Measurements from ENCODE around the gene ACTN1. TPM values are rescaled to one million over a fixed set of nuclear protein-coding genes. Genes with fewer than 3 reads are reported as not detected.

Gene ACTN1
- total RNA-seq, 1 experiment from 2014 or later: 148 TPM

GRCh38 chr14:68970038-68970612, 9.0 kb downstream of the ACTN1 start:
- Histone ChIP-seq H3K4me3 (ENCODE audit: low read depth, low read length, poor library complexity, severe bottlenecking) (no peak overlapping the region), H3K27ac (ENCODE audit: low read depth, low read length, poor library complexity, severe bottlenecking) (peak overlapping the region; percentile 58), H3K9me3 (ENCODE audit: low read depth, low read length, poor library complexity, severe bottlenecking) (no peaks in the 10 kb centered on the region), H3K4me1 (ENCODE audit: insufficient read depth, low read length, poor library complexity, severe bottlenecking) (peaks cover 18% of the 10 kb centered on the region), H3K36me3 (ENCODE audit: insufficient read depth, low read length, poor library complexity, severe bottlenecking) (peaks cover 11% of the 10 kb centered on the region), H3K27me3 (replicated peaks; ENCODE audit: insufficient read depth, low read depth, low read length, poor library complexity) (no peaks in the 10 kb centered on the region)
- intact Hi-C loops (cut with micrococcal nuclease; ENCODE audit: unreplicated experiment): no loop called here
- ChIA-PET CTCF (no interaction called here), POLR2A (ENCODE audit: low non-redundant PET) (no interaction called here)
- no TSS peak for BruUV-seq (replicated peaks)
- TF ChIP-seq CTCF (conservative IDR thresholded peaks at IDR 0.05; ENCODE audit: low read depth, low read length) (no peak), EZH2 (IDR thresholded peaks at IDR 0.05; ENCODE audit: borderline replicate concordance, low read depth, low read length, poor library complexity, severe bottlenecking) (no peak)
- no peak for DNase-seq (ENCODE audit: low spot score)

GRCh38 chr14:68969278-68970033, 9.6 kb downstream of the ACTN1 start:
- no peaks in the 10 kb centered on the region for H3K9me3 ChIP-seq (ENCODE audit: low read depth, low read length, poor library complexity, severe bottlenecking)
- peaks cover 18% of the 10 kb centered on the region for H3K4me1 ChIP-seq (ENCODE audit: insufficient read depth, low read length, poor library complexity, severe bottlenecking)
- no TSS peak for BruUV-seq (replicated peaks)
- peak overlapping the region; percentile 58 for H3K27ac ChIP-seq (ENCODE audit: low read depth, low read length, poor library complexity, severe bottlenecking)
- intact Hi-C loops (cut with micrococcal nuclease; ENCODE audit: unreplicated experiment): no loop called here
- DNase-seq (ENCODE audit: low spot score): no peak
- ChIA-PET CTCF (no interaction called here), POLR2A (ENCODE audit: low non-redundant PET) (no interaction called here)
- H3K4me3 ChIP-seq (ENCODE audit: low read depth, low read length, poor library complexity, severe bottlenecking): no peak overlapping the region
- TF ChIP-seq CTCF (conservative IDR thresholded peaks at IDR 0.05; ENCODE audit: low read depth, low read length) (no peak), EZH2 (IDR thresholded peaks at IDR 0.05; ENCODE audit: borderline replicate concordance, low read depth, low read length, poor library complexity, severe bottlenecking) (no peak)
- peaks cover 11% of the 10 kb centered on the region for H3K36me3 ChIP-seq (ENCODE audit: insufficient read depth, low read length, poor library complexity, severe bottlenecking)
- no peaks in the 10 kb centered on the region for H3K27me3 ChIP-seq (replicated peaks; ENCODE audit: insufficient read depth, low read depth, low read length, poor library complexity)

GRCh38 chr14:68968721-68969120, 10.4 kb downstream of the ACTN1 start:
- CTCF ChIA-PET: no interaction called here
- no peak for DNase-seq (ENCODE audit: low spot score)
- TF ChIP-seq CTCF (conservative IDR thresholded peaks at IDR 0.05; ENCODE audit: low read depth, low read length): no peak
- no peak for TF ChIP-seq EZH2 (IDR thresholded peaks at IDR 0.05; ENCODE audit: borderline replicate concordance, low read depth, low read length, poor library complexity, severe bottlenecking)
- H3K9me3 ChIP-seq (ENCODE audit: low read depth, low read length, poor library complexity, severe bottlenecking): no peaks in the 10 kb centered on the region
- BruUV-seq (replicated peaks): no TSS peak
- H3K4me1 ChIP-seq (ENCODE audit: insufficient read depth, low read length, poor library complexity, severe bottlenecking): peaks cover 18% of the 10 kb centered on the region
- peaks cover 8% of the 10 kb centered on the region for H3K36me3 ChIP-seq (ENCODE audit: insufficient read depth, low read length, poor library complexity, severe bottlenecking)
- H3K4me3 ChIP-seq (ENCODE audit: low read depth, low read length, poor library complexity, severe bottlenecking): no peak overlapping the region
- intact Hi-C loops (cut with micrococcal nuclease; ENCODE audit: unreplicated experiment): no loop called here
- POLR2A ChIA-PET (ENCODE audit: low non-redundant PET): no interaction called here
- H3K27me3 ChIP-seq (replicated peaks; ENCODE audit: insufficient read depth, low read depth, low read length, poor library complexity): no peaks in the 10 kb centered on the region
- H3K27ac ChIP-seq (ENCODE audit: low read depth, low read length, poor library complexity, severe bottlenecking): no peak overlapping the region
